ENCODE results near the gene LAMC1.

Gene LAMC1

GRCh38 chr1:183021405-183022201, 1.6 kb upstream of the LAMC1 start:
- no peak for DNase-seq

DNA sequence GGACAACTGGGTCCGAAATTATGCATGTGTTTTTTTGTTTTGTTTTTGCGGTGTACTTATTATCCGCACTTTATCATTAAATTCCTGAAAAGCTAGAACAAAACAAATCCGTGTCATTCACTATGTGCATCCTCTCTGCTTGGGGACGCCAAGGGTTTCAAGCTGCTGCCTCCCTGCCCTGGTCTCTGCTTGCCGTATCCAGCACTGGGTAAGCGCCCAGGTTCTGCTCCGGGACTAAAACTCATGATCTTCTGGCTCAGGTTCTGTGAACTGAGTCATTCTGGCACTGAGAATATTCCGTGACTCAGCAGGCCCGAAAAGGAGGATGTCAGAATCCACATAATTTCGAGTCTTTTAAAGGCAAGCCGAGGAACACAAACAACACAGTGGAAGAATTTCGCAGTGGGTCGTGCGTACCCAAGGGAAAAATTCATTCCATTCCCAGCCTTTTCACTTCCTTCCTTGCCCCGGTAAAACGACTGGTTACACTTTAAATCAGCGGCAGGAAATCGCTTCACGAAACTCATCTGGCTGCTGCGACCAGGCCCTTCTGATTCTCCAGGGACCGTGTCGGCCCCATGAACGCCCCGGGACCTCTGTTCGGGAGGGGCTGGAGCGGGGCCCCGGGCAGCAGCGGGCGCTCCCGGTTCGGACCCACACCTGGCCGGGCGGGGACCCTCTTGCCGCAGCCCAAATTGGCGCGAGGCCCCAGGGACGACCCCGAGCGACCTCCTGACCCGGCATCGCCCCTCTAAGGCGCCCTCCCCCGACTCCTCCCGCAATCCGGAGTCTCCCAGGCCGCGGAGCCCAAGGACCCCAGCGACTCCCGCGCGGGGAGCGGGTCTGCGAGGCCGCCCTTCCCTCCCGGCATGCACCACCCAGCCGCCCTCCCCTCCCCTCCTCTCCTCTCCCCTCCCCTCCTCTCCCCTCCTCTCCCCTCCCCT, 746 bp upstream of the LAMC1 start:
- peak; percentile 13 for DNase-seq

DNA sequence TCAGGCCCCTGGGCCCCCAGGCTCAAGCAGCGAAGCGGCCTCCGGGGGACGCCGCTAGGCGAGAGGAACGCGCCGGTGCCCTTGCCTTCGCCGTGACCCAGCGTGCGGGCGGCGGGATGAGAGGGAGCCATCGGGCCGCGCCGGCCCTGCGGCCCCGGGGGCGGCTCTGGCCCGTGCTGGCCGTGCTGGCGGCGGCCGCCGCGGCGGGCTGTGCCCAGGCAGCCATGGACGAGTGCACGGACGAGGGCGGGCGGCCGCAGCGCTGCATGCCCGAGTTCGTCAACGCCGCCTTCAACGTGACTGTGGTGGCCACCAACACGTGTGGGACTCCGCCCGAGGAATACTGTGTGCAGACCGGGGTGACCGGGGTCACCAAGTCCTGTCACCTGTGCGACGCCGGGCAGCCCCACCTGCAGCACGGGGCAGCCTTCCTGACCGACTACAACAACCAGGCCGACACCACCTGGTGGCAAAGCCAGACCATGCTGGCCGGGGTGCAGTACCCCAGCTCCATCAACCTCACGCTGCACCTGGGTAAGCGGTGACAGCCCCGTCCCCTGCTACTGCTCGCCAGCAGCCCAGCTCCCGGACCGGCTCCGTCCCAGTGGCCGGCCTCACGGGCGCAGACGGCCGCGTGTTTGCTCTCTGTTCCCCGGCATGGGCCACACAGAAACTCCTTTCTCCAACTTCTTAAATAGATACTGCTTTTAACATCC, 539 bp downstream of the LAMC1 start:
- no peak for DNase-seq

DNA sequence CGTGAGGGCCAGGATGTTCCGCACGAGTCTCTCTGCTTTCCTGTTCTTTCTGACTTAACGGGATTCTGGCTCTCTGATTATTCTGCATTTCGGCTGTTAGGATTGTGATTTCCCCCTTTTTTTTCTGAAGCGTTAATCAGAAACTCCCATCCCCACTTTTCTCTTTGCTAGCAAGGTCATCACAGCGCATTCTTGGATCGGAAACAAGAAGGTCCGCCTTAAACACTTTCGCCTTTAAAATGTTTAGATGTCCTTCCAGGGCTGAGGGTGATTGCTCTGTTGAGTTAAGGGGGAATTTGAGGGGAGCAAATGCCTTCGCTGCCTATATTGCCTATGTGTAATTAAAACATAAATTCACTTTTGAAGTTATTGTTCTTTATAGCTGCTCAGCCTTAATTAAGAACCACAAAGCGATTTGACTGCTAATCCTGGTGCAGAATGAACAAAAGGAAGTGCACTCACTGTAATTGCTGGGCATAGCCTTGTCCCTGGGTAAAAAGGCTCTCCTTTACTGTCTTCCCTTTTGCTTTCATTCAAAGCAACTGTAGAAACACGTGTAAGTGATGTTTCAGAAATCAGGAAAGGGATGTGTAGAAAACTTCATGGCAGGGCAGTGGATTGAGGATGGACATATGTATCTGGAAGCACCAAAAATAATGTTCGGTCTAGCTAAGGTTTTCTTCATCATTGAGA, 1.2 kb downstream of the LAMC1 start:
- DNase-seq: no peak

DNA sequence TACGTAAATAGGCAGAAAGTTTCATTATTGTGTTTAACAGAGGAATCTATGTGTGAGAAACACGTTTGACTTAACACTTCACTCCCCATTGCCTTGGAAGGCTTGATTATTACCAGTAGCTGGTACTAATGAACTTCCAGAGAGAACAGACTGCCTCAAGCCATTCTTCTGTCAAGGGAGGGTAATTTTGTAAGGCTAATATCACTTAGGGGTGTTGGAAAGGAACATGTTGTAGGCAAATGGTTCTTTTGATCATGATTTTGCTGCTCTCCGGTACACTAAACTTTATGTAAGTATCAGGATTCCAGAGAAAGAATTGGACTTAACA, 1.8 kb downstream of the LAMC1 start:
- DNase-seq: no peak

- no peak for DNase-seq
Measured at GRCh38 chr1:183025782-183026774, 2.9 kb downstream of the LAMC1 start.

DNA sequence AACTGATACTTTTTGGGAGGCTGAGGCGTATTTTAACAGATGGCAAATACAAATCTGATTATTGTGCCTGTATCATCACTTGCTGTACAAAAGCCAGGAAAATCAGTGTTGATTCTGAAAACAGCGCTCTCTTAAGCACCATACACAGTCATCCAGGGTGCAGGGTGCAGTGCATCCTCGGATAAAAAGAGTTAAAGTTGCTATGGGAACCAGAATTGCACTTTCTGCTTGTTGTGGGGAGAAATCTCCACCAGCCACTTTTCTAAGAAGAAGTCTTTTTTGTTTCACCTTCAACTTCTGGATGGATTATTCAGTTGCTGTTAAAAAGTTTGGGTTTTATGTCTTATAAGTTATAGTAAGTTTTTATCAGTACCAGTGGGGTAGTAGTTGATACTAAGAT, 3.8 kb downstream of the LAMC1 start:
- DNase-seq: no peak

GRCh38 chr1:183027791-183028190, 4.6 kb downstream of the LAMC1 start:
- no peak for DNase-seq

GRCh38 chr1:183029591-183030000, 6.4 kb downstream of the LAMC1 start:
- no peak for DNase-seq

DNA sequence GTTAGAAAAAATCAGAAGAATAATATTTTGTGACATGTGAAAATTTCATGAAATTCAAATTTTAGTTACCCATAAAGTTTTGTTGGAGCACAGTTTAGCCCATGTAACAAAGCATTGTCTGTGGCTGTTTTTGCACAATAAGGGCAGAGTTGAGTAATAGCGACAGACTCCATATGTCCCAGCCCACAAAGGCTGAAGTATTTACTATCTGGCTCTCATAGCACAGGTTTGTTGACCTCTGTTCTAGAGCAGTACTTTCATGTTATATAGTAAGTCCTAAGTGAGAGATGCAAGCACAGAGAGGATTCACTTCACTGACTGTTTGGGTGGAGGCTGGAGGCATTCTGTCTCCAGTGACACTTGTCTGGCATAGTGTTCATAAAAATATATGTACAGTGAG, 6.8 kb downstream of the LAMC1 start:
- no peak for DNase-seq

DNA sequence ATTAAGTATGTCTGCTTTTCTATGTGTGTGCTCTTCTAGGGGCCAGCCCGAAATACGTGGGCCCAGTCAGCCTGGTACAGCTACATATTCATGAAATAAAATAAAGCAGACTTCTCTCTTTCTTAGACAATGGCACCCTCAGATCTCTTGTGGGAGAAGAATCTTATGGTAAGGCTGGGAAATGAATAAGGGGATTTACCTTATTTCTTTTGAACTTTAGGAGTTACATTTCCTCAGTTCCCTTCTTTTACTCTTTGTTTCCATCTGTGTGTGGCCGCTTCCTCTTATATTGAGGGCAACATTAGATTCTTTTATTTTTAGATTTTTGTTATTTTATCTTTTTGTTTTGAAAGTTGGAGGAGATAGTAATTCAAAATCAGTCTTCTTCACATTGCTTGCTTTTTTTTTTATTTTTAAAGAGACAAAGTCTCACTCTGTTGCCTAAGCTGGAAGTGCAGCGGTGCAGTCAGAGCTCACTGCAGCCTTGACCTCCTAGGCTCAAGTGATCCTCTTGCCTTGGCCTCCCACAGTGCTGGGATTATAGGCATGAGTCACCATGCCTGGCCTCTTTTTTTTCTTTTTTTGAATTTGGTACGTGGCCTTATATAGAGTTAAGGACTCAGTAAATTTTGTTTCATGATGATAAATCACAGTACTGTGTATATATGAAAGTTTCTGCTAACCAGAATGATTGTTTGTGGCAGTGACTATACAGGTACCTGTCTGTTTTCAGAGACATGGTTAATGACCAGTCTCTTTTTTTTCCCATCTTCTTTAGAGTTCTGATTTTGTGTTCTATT, 9.1 kb downstream of the LAMC1 start:
- no peak for DNase-seq

GRCh38 chr1:183033205-183033604, 10.0 kb downstream of the LAMC1 start:
- peak; percentile 33 for DNase-seq

GRCh38 chr1:183034682-183035081, 11.5 kb downstream of the LAMC1 start:
- no peak for DNase-seq

- DNase-seq: no peak
Measured at GRCh38 chr1:183038333-183038866, 15.2 kb downstream of the LAMC1 start.

DNA sequence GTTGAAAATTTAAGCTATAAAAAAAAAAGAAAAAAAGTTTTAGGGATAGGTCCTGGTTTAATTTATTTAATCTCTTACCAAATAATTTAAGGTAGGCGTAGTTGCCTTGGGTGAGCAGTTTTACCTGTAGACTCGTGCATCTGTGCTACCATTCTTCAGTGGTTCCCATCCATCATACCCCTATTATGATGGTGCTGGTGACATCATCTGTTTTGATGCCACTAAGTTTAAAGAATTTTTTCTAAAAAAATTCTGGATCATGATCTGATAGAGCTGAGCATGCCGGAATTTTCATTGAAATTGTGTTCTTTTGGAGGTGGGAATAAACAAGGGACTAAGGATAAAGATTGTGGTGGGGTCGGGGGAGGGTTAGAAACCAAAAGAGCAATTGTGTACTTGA, 15.7 kb downstream of the LAMC1 start:
- no peak for DNase-seq

- no peak for DNase-seq
Measured at GRCh38 chr1:183039330-183039729, 16.1 kb downstream of the LAMC1 start.

DNA sequence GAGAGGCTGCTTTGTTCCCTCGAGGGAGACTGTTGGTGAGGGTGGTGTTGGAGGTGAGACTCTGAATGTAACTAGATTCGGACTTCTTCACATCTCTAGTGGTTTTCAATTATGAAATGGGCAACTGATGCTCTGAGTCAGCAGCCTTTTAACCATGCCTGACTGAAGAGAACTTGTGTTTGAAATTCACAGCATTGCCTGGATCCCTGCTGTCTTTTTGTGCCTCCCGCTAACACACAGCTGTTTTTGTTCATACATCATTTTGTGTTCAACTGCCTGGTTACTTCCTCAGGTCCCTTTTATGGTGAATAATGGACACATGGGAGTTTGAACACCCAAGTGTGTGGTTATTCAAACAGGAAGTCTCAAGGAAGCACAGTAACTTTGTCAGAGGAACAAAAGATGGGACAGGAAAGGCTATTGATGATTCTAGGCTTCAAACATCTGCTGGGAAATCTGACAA, 16.8 kb downstream of the LAMC1 start:
- DNase-seq: no peak

DNA sequence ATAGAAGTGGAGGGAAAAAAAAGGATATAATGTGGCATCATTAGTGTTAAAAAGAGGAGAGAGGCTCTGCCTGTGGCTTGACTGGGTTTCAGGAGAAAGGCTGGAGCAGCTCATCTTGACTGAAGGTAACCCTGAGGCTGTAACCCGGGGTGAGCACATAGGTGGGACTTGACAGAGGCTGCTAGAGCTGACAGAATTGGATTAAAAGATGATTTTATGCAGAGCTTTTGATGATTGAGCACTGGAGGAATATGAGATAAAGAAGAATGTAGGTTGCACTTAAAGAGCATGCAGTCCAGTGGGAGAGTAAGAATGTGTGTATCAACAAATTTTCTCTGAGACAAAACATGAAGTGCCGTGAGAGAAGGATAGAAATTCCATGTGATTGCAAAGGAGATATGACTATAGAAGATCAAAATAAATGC, 17.3 kb downstream of the LAMC1 start:
- no peak for DNase-seq

GRCh38 chr1:183043254-183043653, 20.0 kb downstream of the LAMC1 start:
- DNase-seq: no peak
